Stomach (tissue), 9 donors: ENCODE results near the gene NID2. TPM values are rescaled to one million over a fixed set of nuclear protein-coding genes. Genes with fewer than 3 reads are reported as not detected.
A peak's percentile ranks its signal among the peaks of the same experiment; 100 is the strongest.

ENCODE experiments used
- DNase-seq, 2 donors: peaks; one replicate each; pipeline versions ENCODE4 v3.0.0 to v3.0.0-alpha.2; 2013 to 2019
- H3K27ac ChIP-seq, 5 donors: fragments of 200-600 bp in 4 of 5; sonication (generic) in 4 of 5; one replicate each; pipeline ENCODE4 v1.5.1; 2013 to 2019; ENCODE audit warnings: mild to moderate bottlenecking in 1 of 5, moderate library complexity in 1 of 5
- H3K27me3 ChIP-seq, 3 donors: fragments of 200-600 bp; sonication (generic); one replicate each; pipeline ENCODE4 v1.5.1; 2017 to 2019; ENCODE audit warnings: mixed run types in 1 of 3
- H3K36me3 ChIP-seq, 4 donors: fragments of 200-600 bp; sonication (generic); 1 replicate in 3 of 4; 2 replicates in 1 of 4; pipeline ENCODE4 v1.5.1; 2016 to 2019
- H3K4me1 ChIP-seq, 4 donors: fragments of 200-600 bp; sonication (generic); one replicate each; pipeline ENCODE4 v1.5.1; 2016 to 2019
- H3K4me3 ChIP-seq, 4 donors: fragments of 200-600 bp; sonication (generic) in 3 of 4; one replicate each; pipeline ENCODE4 v1.5.1; 2016 to 2019; ENCODE audit warnings: mild to moderate bottlenecking in 1 of 4
- H3K9me3 ChIP-seq, 4 donors: fragments of 200-600 bp; sonication (generic); one replicate each; pipeline ENCODE4 v1.5.1; 2016 to 2019
- CTCF ChIP-seq, 7 experiments: fragments of 450-650 bp in 4 of 7; fragments of 200-600 bp in 3 of 7; sonication (generic) in 3 of 7; IDR thresholded peaks; one replicate each; pipeline ENCODE4 v1.5.1; 2016 to 2019; ENCODE audit warnings: antibody characterized with exemption in 7 of 7, control low read depth in 2 of 7, mild to moderate bottlenecking in 1 of 7
- EP300 ChIP-seq: sonication (generic); formaldehyde crosslinking; IDR thresholded peaks from one replicate; pipeline ENCODE4 v1.6.1; 2017; ENCODE audit warnings: antibody characterized with exemption
- POLR2A ChIP-seq, 4 donors: fragments of 450-650 bp; IDR thresholded peaks; one replicate each; pipeline ENCODE4 v1.6.1; 2016; ENCODE audit warnings: antibody characterized with exemption in 4 of 4, control low read depth in 2 of 4, mild to moderate bottlenecking in 1 of 4, moderate library complexity in 1 of 4
- POLR2AphosphoS5 ChIP-seq, 3 donors: sonication (generic); formaldehyde crosslinking; IDR thresholded peaks; one replicate each; pipeline ENCODE4 v1.6.1; 2016; ENCODE audit warnings: antibody characterized with exemption in 3 of 3
- WGBS, 5 donors: extraction: QIAGEN DNeasy Blood & Tissue Kit in 3 of 5; methylation state at CpG; one replicate each; pipeline versions ENCODE4 v1.1.5 to v1.1.7; 2013 to 2018; 5-methylcytosine and 5-hydroxymethylcytosine counted together
- intact Hi-C: fragments of 100-400 bp; cut with DNase I; formaldehyde crosslinking; loops from one replicate; pipeline ENCODE4 v1.15.1; 2023; ENCODE audit warnings: low total_unique reads
- polyA plus RNA-seq, 3 donors: library from polyadenylated mRNA; stranded (reverse); fragments of 200-250 nt; gene quantifications; one replicate each; pipeline ENCODE4 v1.2.3, GENCODE V29; 2013
- total RNA-seq, 5 donors: library from RNA; depleted of rRNA; stranded (reverse); fragments of >200 nt; gene quantifications; one replicate each; pipeline versions ENCODE4 v1.1.0 to v1.2.3, GENCODE V29; 2014 to 2016
- donor health status: healthy with polysubstance abuse.
- donor health status: Bipolar disorder and iron deficiency.
- donor health status: healthy.

Gene NID2
- total and polyA plus RNA-seq, 8 donors = 1.7 to 67.0 (median 14.2) TPM

- intact Hi-C loops = no loop called here
- Histone ChIP-seq H3K27me3 (no peaks in the 10 kb centered on the region), H3K9me3 (no peaks in the 10 kb centered on the region), H3K4me1 (peaks cover 5 to 70% (median 42%) of the 10 kb centered on the region in 4 donors), H3K4me3 (no peak overlapping the region), H3K27ac (peak overlapping the region in 1 of 5 donors; percentile 81), H3K36me3 (no peaks in the 10 kb centered on the region)
- WGBS, 5 donors = 64 to 69% (median 67%) methylated on average over 2 of the region's 2 CpGs
- no peak for DNase-seq
- no peak for TF ChIP-seq EP300
These were observed 13.7 kb downstream of the NID2 start for GRCh38 chr14:52055167-52055566.

- Histone ChIP-seq H3K27ac (peak overlapping the region in 2 of 5 donors; percentile 81), H3K4me3 (no peak overlapping the region), H3K9me3 (no peaks in the 10 kb centered on the region), H3K4me1 (peaks cover 5 to 70% (median 42%) of the 10 kb centered on the region in 4 donors), H3K36me3 (no peaks in the 10 kb centered on the region), H3K27me3 (no peaks in the 10 kb centered on the region)
- intact Hi-C loops = no loop called here
- WGBS, 5 donors = 0 to 78% (median 39%) methylated on average over 1 of the region's 1 CpG
- TF ChIP-seq CTCF (IDR thresholded peaks at IDR 0.05) = no peak
- no peak for TF ChIP-seq POLR2AphosphoS5 (IDR thresholded peaks at IDR 0.05)
- TF ChIP-seq EP300 = no peak
- no peak for TF ChIP-seq POLR2A (IDR thresholded peaks at IDR 0.05)
- no peak for DNase-seq
These were observed 14.2 kb downstream of the NID2 start for GRCh38 chr14:52054678-52055077.

GRCh38 chr14:52053044-52053443 lies 15.8 kb downstream of the NID2 start:
- 57 to 82% (median 68%) methylated on average over 5 of the region's 5 CpGs for WGBS, 5 donors
- intact Hi-C loops = no loop called here
- peak in 1 of 2 donors; percentile 47 for DNase-seq
- no peaks in the 10 kb centered on the region for H3K9me3 ChIP-seq
- H3K36me3 ChIP-seq = no peaks in the 10 kb centered on the region
- TF ChIP-seq CTCF (IDR thresholded peaks at IDR 0.05) (no peak), POLR2A (IDR thresholded peaks at IDR 0.05) (no peak), POLR2AphosphoS5 (IDR thresholded peaks at IDR 0.05) (no peak), EP300 (no peak)
- H3K4me3 ChIP-seq = no peak overlapping the region
- peaks cover 5 to 68% (median 44%) of the 10 kb centered on the region in 4 donors for H3K4me1 ChIP-seq
- H3K27ac ChIP-seq = peak overlapping the region in 4 of 5 donors; percentile 61 to 81 (median 76)
- no peaks in the 10 kb centered on the region for H3K27me3 ChIP-seq

GRCh38 chr14:52052288-52052943 lies 16.4 kb downstream of the NID2 start:
- no peaks in the 10 kb centered on the region for H3K27me3 ChIP-seq
- intact Hi-C loops = no loop called here
- WGBS, 5 donors = 68 to 82% (median 75%) methylated on average over 7 of the region's 7 CpGs
- TF ChIP-seq CTCF (IDR thresholded peaks at IDR 0.05) (no peak), POLR2AphosphoS5 (IDR thresholded peaks at IDR 0.05) (peak; percentile 15 to 75 (median 66))
- peaks cover 5 to 73% (median 47%) of the 10 kb centered on the region in 4 donors for H3K4me1 ChIP-seq
- peak in 1 of 2 donors; percentile 71 for DNase-seq
- H3K36me3 ChIP-seq = no peaks in the 10 kb centered on the region
- no peaks in the 10 kb centered on the region for H3K9me3 ChIP-seq
- peak overlapping the region in 4 of 5 donors; percentile 61 to 81 (median 76) for H3K27ac ChIP-seq
- no peak overlapping the region for H3K4me3 ChIP-seq

GRCh38 chr14:52051871-52052270 lies 17.0 kb downstream of the NID2 start:
- intact Hi-C loops = no loop called here
- Histone ChIP-seq H3K9me3 (no peaks in the 10 kb centered on the region), H3K27ac (peak overlapping the region in 4 of 5 donors; percentile 61 to 81 (median 76)), H3K36me3 (no peaks in the 10 kb centered on the region), H3K4me3 (no peak overlapping the region), H3K4me1 (peaks cover 5 to 78% (median 50%) of the 10 kb centered on the region in 4 donors), H3K27me3 (no peaks in the 10 kb centered on the region)
- no peak for DNase-seq
- TF ChIP-seq POLR2AphosphoS5 (IDR thresholded peaks at IDR 0.05) (no peak), CTCF (IDR thresholded peaks at IDR 0.05) (no peak), POLR2A (IDR thresholded peaks at IDR 0.05) (no peak), EP300 (no peak)
- 41 to 61% (median 59%) methylated on average over 2 of the region's 2 CpGs for WGBS, 5 donors
